Activated CD8-positive, alpha-beta T cell treated with anti-CD3 and anti-CD28 coated beads, Interleukin-2, amount 10 ng/mL, durations not matched to agents 7 days and 5 days (primary cell): ENCODE data around the gene TRIM37. TPM values are rescaled to one million over a fixed set of nuclear protein-coding genes. Genes with fewer than 3 reads are reported as not detected.
A peak's percentile ranks its signal among the peaks of the same experiment; 100 is the strongest.

Experiments
- ATAC-seq: fragments of 150-1000 bp; cut with Tn5 transposase; one replicate; pipeline ENCODE4 v1.10.0; 2021; ENCODE audit warnings: moderate library complexity
- CTCF ChIA-PET: fragments of 350-600 bp; sonication (Branson Sonifier 250); formaldehyde crosslinking; loops from one replicate; lab custom pipeline; 2021; ENCODE audit warnings: antibody characterized with exemption; lab: Charles Lee
- POLR2A ChIA-PET: fragments of 350-600 bp; sonication (Branson Sonifier 250); formaldehyde crosslinking; loops from one replicate; lab custom pipeline; 2021; ENCODE audit warnings: antibody characterized with exemption; lab: Charles Lee
- DNase-seq: peaks from one replicate; pipeline ENCODE4 v3.0.0-alpha.2; 2020
- H3K27ac Mint-ChIP-seq: one replicate; pipeline ENCODE4 v1.8.0; 2021; ENCODE audit warnings: mild to moderate bottlenecking, mixed read lengths
- H3K27me3 Mint-ChIP-seq: one replicate; pipeline ENCODE4 v1.8.0; 2021; ENCODE audit warnings: low read depth, mixed read lengths
- H3K36me3 Mint-ChIP-seq: one replicate; pipeline ENCODE4 v1.8.0; 2021; ENCODE audit warnings: low read depth, mixed read lengths
- H3K4me1 Mint-ChIP-seq: one replicate; pipeline ENCODE4 v1.8.0; 2021; ENCODE audit warnings: low read depth, mixed read lengths
- H3K4me3 Mint-ChIP-seq: one replicate; pipeline ENCODE4 v1.8.0; 2021; ENCODE audit warnings: mild to moderate bottlenecking, mixed read lengths
- H3K9me3 Mint-ChIP-seq: one replicate; pipeline ENCODE4 v1.8.0; 2022; ENCODE audit warnings: mixed read lengths; ENCODE audit not compliant: insufficient read depth
- total RNA-seq, 2 experiments: library from RNA; stranded (reverse); gene quantifications; one replicate each; pipeline ENCODE4 v1.2.3, GENCODE V29; 2021

Gene TRIM37
- total RNA-seq, 2 experiments from 2014 or later = 25.4 to 28.8 TPM

- ChIA-PET POLR2A (no interaction called here), CTCF (no interaction called here)
Measured at GRCh38 chr17:58989629-58990028, 117.1 kb downstream of the TRIM37 start.

GRCh38 chr17:58985971-58986370, 120.7 kb downstream of the TRIM37 start:
- ChIA-PET CTCF (interaction anchor here (1.7 kb wide), 1 partner anchor 19 kb away, joined by 4 read pairs; no protein-coding TSS in a partner anchor), POLR2A (no interaction called here)
- Mint-ChIP-seq H3K9me3 (no peaks in the 10 kb centered on the region), H3K4me3 (no peak overlapping the region), H3K4me1 (no peaks in the 10 kb centered on the region), H3K36me3 (no peaks in the 10 kb centered on the region), H3K27me3 (no peaks in the 10 kb centered on the region), H3K27ac (no peak overlapping the region)
- DNase-seq = no peak
- no peak for ATAC-seq

More at GRCh38 chr17:58989629-58990028, 117.1 kb downstream of the TRIM37 start:
- Mint-ChIP-seq H3K36me3 (peaks cover 10% of the 10 kb centered on the region), H3K4me1 (no peaks in the 10 kb centered on the region), H3K9me3 (no peaks in the 10 kb centered on the region), H3K27me3 (no peaks in the 10 kb centered on the region), H3K27ac (no peak overlapping the region), H3K4me3 (no peak overlapping the region)
- ATAC-seq (no peak), DNase-seq (no peak)

GRCh38 chr17:58985367-58985766, 121.3 kb downstream of the TRIM37 start:
- Mint-ChIP-seq H3K4me3 (no peak overlapping the region), H3K4me1 (no peaks in the 10 kb centered on the region)
- CTCF ChIA-PET = interaction anchor here (1.7 kb wide), 1 partner anchor 19 kb away, joined by 4 read pairs; no protein-coding TSS in a partner anchor

GRCh38 chr17:58982626-58983025, 124.1 kb downstream of the TRIM37 start:
- ChIA-PET POLR2A (no interaction called here), CTCF (no interaction called here)
- Mint-ChIP-seq H3K27me3 (no peaks in the 10 kb centered on the region), H3K36me3 (no peaks in the 10 kb centered on the region), H3K4me1 (no peaks in the 10 kb centered on the region), H3K9me3 (no peaks in the 10 kb centered on the region), H3K4me3 (no peak overlapping the region), H3K27ac (no peak overlapping the region)
- DNase-seq (no peak), ATAC-seq (no peak)

More at GRCh38 chr17:58985367-58985766, 121.3 kb downstream of the TRIM37 start:
- Mint-ChIP-seq H3K36me3 (no peaks in the 10 kb centered on the region), H3K9me3 (no peaks in the 10 kb centered on the region), H3K27me3 (no peaks in the 10 kb centered on the region), H3K27ac (no peak overlapping the region)
- POLR2A ChIA-PET = no interaction called here
- DNase-seq (no peak), ATAC-seq (no peak)

GRCh38 chr17:58980706-58981481, 125.8 kb downstream of the TRIM37 start:
- CTCF ChIA-PET = no interaction called here
- Mint-ChIP-seq H3K9me3 (no peaks in the 10 kb centered on the region), H3K4me1 (no peaks in the 10 kb centered on the region), H3K27ac (no peak overlapping the region), H3K27me3 (peaks cover under 1% of the 10 kb centered on the region), H3K36me3 (no peaks in the 10 kb centered on the region), H3K4me3 (no peak overlapping the region)
- POLR2A ChIA-PET = no interaction called here
- DNase-seq (no peak), ATAC-seq (no peak)

GRCh38 chr17:58976541-58976940, 130.1 kb downstream of the TRIM37 start:
- Mint-ChIP-seq H3K4me1 (no peaks in the 10 kb centered on the region), H3K27me3 (peaks cover 4% of the 10 kb centered on the region), H3K36me3 (no peaks in the 10 kb centered on the region), H3K27ac (no peak overlapping the region), H3K4me3 (no peak overlapping the region), H3K9me3 (no peaks in the 10 kb centered on the region)
- DNase-seq (no peak), ATAC-seq (no peak)
- POLR2A ChIA-PET = interaction anchor here (0.7 kb wide), 1 partner anchor 346 kb away, joined by 3 read pairs; no protein-coding TSS in a partner anchor
- CTCF ChIA-PET = interaction anchor here (1.7 kb wide), 1 partner anchor 28 kb away, joined by 5 read pairs; no protein-coding TSS in a partner anchor

GRCh38 chr17:58974354-58974753, 132.3 kb downstream of the TRIM37 start:
- ATAC-seq (no peak), DNase-seq (no peak)
- Mint-ChIP-seq H3K4me1 (peaks cover under 1% of the 10 kb centered on the region), H3K27me3 (peaks cover 7% of the 10 kb centered on the region), H3K27ac (no peak overlapping the region), H3K9me3 (no peaks in the 10 kb centered on the region), H3K36me3 (no peaks in the 10 kb centered on the region), H3K4me3 (no peak overlapping the region)
- POLR2A ChIA-PET = interaction anchor here (0.7 kb wide), 1 partner anchor 342 kb away, joined by 4 read pairs; no protein-coding TSS in a partner anchor
- CTCF ChIA-PET = no interaction called here

GRCh38 chr17:58970609-58971450, 135.8 kb downstream of the TRIM37 start:
- CTCF ChIA-PET = no interaction called here

GRCh38 chr17:58969612-58970011, 137.1 kb downstream of the TRIM37 start:
- CTCF ChIA-PET = interaction anchor here (0.6 kb wide), 1 partner anchor 60 kb away, joined by 3 read pairs; no protein-coding TSS in a partner anchor
- DNase-seq = no peak
- H3K4me3 Mint-ChIP-seq = no peak overlapping the region
- peaks cover 9% of the 10 kb centered on the region for H3K4me1 Mint-ChIP-seq
- POLR2A ChIA-PET = no interaction called here
- no peaks in the 10 kb centered on the region for H3K36me3 Mint-ChIP-seq
- no peaks in the 10 kb centered on the region for H3K9me3 Mint-ChIP-seq
- ATAC-seq = no peak
- peaks cover 14% of the 10 kb centered on the region for H3K27me3 Mint-ChIP-seq
- H3K27ac Mint-ChIP-seq = no peak overlapping the region

More at GRCh38 chr17:58970609-58971450, 135.8 kb downstream of the TRIM37 start:
- Mint-ChIP-seq H3K27ac (no peak overlapping the region), H3K27me3 (peaks cover 11% of the 10 kb centered on the region), H3K4me1 (peaks cover 9% of the 10 kb centered on the region), H3K4me3 (no peak overlapping the region), H3K9me3 (no peaks in the 10 kb centered on the region), H3K36me3 (no peaks in the 10 kb centered on the region)
- no peak for ATAC-seq
- no peak for DNase-seq
- POLR2A ChIA-PET = interaction anchor here (1.1 kb wide), 1 partner anchor 328 kb away, joined by 3 read pairs; no protein-coding TSS in a partner anchor

GRCh38 chr17:58969156-58969555, 137.5 kb downstream of the TRIM37 start:
- H3K9me3 Mint-ChIP-seq = no peaks in the 10 kb centered on the region
- POLR2A ChIA-PET = no interaction called here
- DNase-seq = no peak
- no peaks in the 10 kb centered on the region for H3K36me3 Mint-ChIP-seq
- H3K27me3 Mint-ChIP-seq = peaks cover 14% of the 10 kb centered on the region
- no peak overlapping the region for H3K27ac Mint-ChIP-seq
- ATAC-seq = no peak
- CTCF ChIA-PET = no interaction called here
- no peak overlapping the region for H3K4me3 Mint-ChIP-seq
- peaks cover 9% of the 10 kb centered on the region for H3K4me1 Mint-ChIP-seq

- Mint-ChIP-seq H3K4me3 (no peak overlapping the region), H3K4me1 (peaks cover 9% of the 10 kb centered on the region), H3K27ac (no peak overlapping the region), H3K9me3 (no peaks in the 10 kb centered on the region), H3K36me3 (no peaks in the 10 kb centered on the region), H3K27me3 (peaks cover 14% of the 10 kb centered on the region)
- DNase-seq = peak; percentile 38
- ChIA-PET CTCF (interaction anchor here (0.9 kb wide), 1 partner anchor 37 kb away, joined by 3 read pairs; no protein-coding TSS in a partner anchor), POLR2A (no interaction called here)
- peak; percentile 33 for ATAC-seq
Measured at GRCh38 chr17:58968426-58969061, 138.1 kb downstream of the TRIM37 start.
